ENCODE results near the gene GCK. TPM values are rescaled to one million over a fixed set of nuclear protein-coding genes. Genes with fewer than 3 reads are reported as not detected.
"Not testable (repeated sequence)": the region's sequence is repeated elsewhere in the genome, so short reads cannot be mapped to it uniquely, and the experiment has no call there.

GCK gene
- total and polyA plus RNA-seq, 2 experiments from 2014 or later, result 1.7 to 2.5 TPM

DNA sequence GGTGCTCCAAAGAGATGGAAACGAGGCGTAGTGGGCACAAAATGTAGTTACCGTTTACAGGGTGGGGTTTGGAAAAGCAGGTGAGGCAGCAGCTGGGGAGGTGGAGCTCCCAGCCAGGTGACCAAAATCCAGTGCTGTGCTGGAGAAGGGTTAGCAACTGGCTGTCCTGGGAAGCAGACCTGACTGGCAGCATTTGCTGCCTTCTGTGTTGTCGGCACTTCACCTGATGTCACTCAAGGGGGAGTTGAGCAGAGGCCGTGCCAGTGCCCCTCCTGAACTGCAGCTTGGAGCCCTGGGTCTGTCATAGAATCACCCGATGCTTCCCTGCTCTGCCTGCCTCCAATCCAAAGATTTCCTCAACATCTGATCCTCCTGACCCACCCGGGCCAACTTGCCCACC lies 12.8 kb downstream of the GCK start:
- Histone ChIP-seq H3K9me2 (replicated peaks; ENCODE audit: insufficient read depth) (no peaks in the 10 kb centered on the region), H3K27ac (no peak overlapping the region), H4K20me1 (ENCODE audit: insufficient read depth, poor library complexity, severe bottlenecking) (no peaks in the 10 kb centered on the region), H3K4me3 (no peak overlapping the region), H3K9me3 (ENCODE audit: low read depth) (no peaks in the 10 kb centered on the region), H3K4me2 (no peak overlapping the region), H3K27me3 (no peaks in the 10 kb centered on the region), H3K79me2 (no peaks in the 10 kb centered on the region), H3K36me3 (replicated peaks; ENCODE audit: insufficient read depth, low read depth) (no peaks in the 10 kb centered on the region), H2AFZ (no peak overlapping the region), H3K4me1 (ENCODE audit: insufficient read depth) (no peaks in the 10 kb centered on the region)
- WGBS (ENCODE audit: low lambda C conversion rate, missing lambda C conversion rate), result 67% methylated on average over 7 of the region's 7 CpGs
- DNase-seq (ENCODE audit: low spot score), result no peak
- TF ChIP-seq EZH2 (IDR thresholded peaks at IDR 0.05; ENCODE audit: borderline replicate concordance), result no peak
- TF ChIP-seq EZH2phosphoT487 (IDR thresholded peaks at IDR 0.05; ENCODE audit: low read depth, severe bottlenecking, unreplicated experiment), result no peak
- TF ChIP-seq, protein P1, sequence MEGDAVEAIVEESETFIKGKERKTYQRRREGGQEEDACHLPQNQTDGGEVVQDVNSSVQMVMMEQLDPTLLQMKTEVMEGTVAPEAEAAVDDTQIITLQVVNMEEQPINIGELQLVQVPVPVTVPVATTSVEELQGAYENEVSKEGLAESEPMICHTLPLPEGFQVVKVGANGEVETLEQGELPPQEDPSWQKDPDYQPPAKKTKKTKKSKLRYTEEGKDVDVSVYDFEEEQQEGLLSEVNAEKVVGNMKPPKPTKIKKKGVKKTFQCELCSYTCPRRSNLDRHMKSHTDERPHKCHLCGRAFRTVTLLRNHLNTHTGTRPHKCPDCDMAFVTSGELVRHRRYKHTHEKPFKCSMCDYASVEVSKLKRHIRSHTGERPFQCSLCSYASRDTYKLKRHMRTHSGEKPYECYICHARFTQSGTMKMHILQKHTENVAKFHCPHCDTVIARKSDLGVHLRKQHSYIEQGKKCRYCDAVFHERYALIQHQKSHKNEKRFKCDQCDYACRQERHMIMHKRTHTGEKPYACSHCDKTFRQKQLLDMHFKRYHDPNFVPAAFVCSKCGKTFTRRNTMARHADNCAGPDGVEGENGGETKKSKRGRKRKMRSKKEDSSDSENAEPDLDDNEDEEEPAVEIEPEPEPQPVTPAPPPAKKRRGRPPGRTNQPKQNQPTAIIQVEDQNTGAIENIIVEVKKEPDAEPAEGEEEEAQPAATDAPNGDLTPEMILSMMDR (IDR thresholded peaks at IDR 0.05; ENCODE audit: poor library complexity), result no peak

GRCh38 chr7:44175730-44176129 lies 13.5 kb downstream of the GCK start:
- TF ChIP-seq EZH2 (IDR thresholded peaks at IDR 0.05; ENCODE audit: borderline replicate concordance) (no peak), EZH2phosphoT487 (IDR thresholded peaks at IDR 0.05; ENCODE audit: low read depth, severe bottlenecking, unreplicated experiment) (no peak)
- TF ChIP-seq, protein P1 (IDR thresholded peaks at IDR 0.05; ENCODE audit: poor library complexity), result no peak
- Histone ChIP-seq H2AFZ (no peak overlapping the region), H3K4me2 (no peak overlapping the region), H3K79me2 (no peaks in the 10 kb centered on the region), H4K20me1 (ENCODE audit: insufficient read depth, poor library complexity, severe bottlenecking) (no peaks in the 10 kb centered on the region), H3K4me3 (no peak overlapping the region), H3K9me2 (replicated peaks; ENCODE audit: insufficient read depth) (no peaks in the 10 kb centered on the region), H3K9me3 (ENCODE audit: low read depth) (no peaks in the 10 kb centered on the region), H3K4me1 (ENCODE audit: insufficient read depth) (no peaks in the 10 kb centered on the region), H3K27me3 (no peaks in the 10 kb centered on the region), H3K27ac (no peak overlapping the region), H3K36me3 (replicated peaks; ENCODE audit: insufficient read depth, low read depth) (no peaks in the 10 kb centered on the region)
- WGBS (ENCODE audit: low lambda C conversion rate, missing lambda C conversion rate), result 96% methylated on average over 3 of the region's 3 CpGs
- DNase-seq (ENCODE audit: low spot score), result no peak

GRCh38 chr7:44174694-44174948 lies 14.6 kb downstream of the GCK start:
- not testable (repeated sequence) for H2AFZ ChIP-seq; H3K27ac ChIP-seq; H3K36me3 ChIP-seq (replicated peaks; ENCODE audit: insufficient read depth, low read depth); H3K4me1 ChIP-seq (ENCODE audit: insufficient read depth); H3K4me3 ChIP-seq; H3K79me2 ChIP-seq; H3K9me3 ChIP-seq (ENCODE audit: low read depth); H3K9me2 ChIP-seq (replicated peaks; ENCODE audit: insufficient read depth); H3K27me3 ChIP-seq; H4K20me1 ChIP-seq (ENCODE audit: insufficient read depth, poor library complexity, severe bottlenecking); H3K4me2 ChIP-seq; DNase-seq (ENCODE audit: low spot score)
- WGBS (ENCODE audit: low lambda C conversion rate, missing lambda C conversion rate), result 92% methylated on average over 1 of the region's 1 CpG

GRCh38 chr7:44173911-44174693 lies 15.1 kb downstream of the GCK start:
- H3K36me3 ChIP-seq (replicated peaks; ENCODE audit: insufficient read depth, low read depth), result no peaks in the 10 kb centered on the region

More at GRCh38 chr7:44173911-44174693, 15.1 kb downstream of the GCK start:
- Histone ChIP-seq H3K9me3 (ENCODE audit: low read depth) (no peaks in the 10 kb centered on the region), H3K4me2 (no peak overlapping the region), H3K4me1 (ENCODE audit: insufficient read depth) (no peaks in the 10 kb centered on the region), H4K20me1 (ENCODE audit: insufficient read depth, poor library complexity, severe bottlenecking) (no peaks in the 10 kb centered on the region), H3K27me3 (no peaks in the 10 kb centered on the region), H3K4me3 (no peak overlapping the region), H3K27ac (no peak overlapping the region), H3K79me2 (no peaks in the 10 kb centered on the region), H3K9me2 (replicated peaks; ENCODE audit: insufficient read depth) (no peaks in the 10 kb centered on the region), H2AFZ (no peak overlapping the region)
- DNase-seq (ENCODE audit: low spot score), result no peak
- WGBS (ENCODE audit: low lambda C conversion rate, missing lambda C conversion rate), result 44% methylated on average over 3 of the region's 3 CpGs
- TF ChIP-seq, protein P1 (IDR thresholded peaks at IDR 0.05; ENCODE audit: poor library complexity), result no peak
- TF ChIP-seq EZH2 (IDR thresholded peaks at IDR 0.05; ENCODE audit: borderline replicate concordance) (no peak), EZH2phosphoT487 (IDR thresholded peaks at IDR 0.05; ENCODE audit: low read depth, severe bottlenecking, unreplicated experiment) (no peak)
